Measurements from ENCODE around the gene KCNQ1. TPM values are rescaled to one million over a fixed set of nuclear protein-coding genes. Genes with fewer than 3 reads are reported as not detected.

Gene KCNQ1
- total and polyA plus RNA-seq, 2 donors (not counting 1 experiment from before 2014, with no cell fraction given): not detected

GRCh38 chr11:2450321-2451041 lies 5.7 kb downstream of the KCNQ1 start:
- Histone ChIP-seq H3K9ac (ENCODE audit: insufficient read depth, low read length) (no peak overlapping the region), H2AFZ (ENCODE audit: low read length) (no peak overlapping the region), H3K4me3 (replicated peaks in 1 of 4; ENCODE audit: control extremely low read depth in 1 of 4, insufficient read depth in 1 of 4, low read depth in 3 of 4, low read length in 4 of 4) (no peak overlapping the region), H3K27ac (ENCODE audit: insufficient read depth, low read length) (no peak overlapping the region), H3K79me2 (ENCODE audit: control insufficient read depth, insufficient read depth, low read length) (no peaks in the 10 kb centered on the region), H4K20me1 (ENCODE audit: control insufficient read depth, extremely low read depth, insufficient read depth, low read length) (no peaks in the 10 kb centered on the region), H3K4me1 (ENCODE audit: control insufficient read depth, extremely low read depth, insufficient read depth, low read length) (no peaks in the 10 kb centered on the region), H3K4me2 (ENCODE audit: extremely low read depth, insufficient read depth, low read length) (no peak overlapping the region), H3K36me3 (ENCODE audit: control insufficient read depth, insufficient read depth, low read length) (no peaks in the 10 kb centered on the region), H3K9me3 (ENCODE audit: control insufficient read depth, insufficient read depth, low read depth, low read length) (no peaks in the 10 kb centered on the region), H3K27me3 (ENCODE audit: control insufficient read depth, insufficient read depth, low read length) (no peaks in the 10 kb centered on the region)
- no peak for TF ChIP-seq EZH2 (IDR thresholded peaks at IDR 0.05; ENCODE audit: low read length, missing control alignments)
- TF ChIP-seq, protein P1, sequence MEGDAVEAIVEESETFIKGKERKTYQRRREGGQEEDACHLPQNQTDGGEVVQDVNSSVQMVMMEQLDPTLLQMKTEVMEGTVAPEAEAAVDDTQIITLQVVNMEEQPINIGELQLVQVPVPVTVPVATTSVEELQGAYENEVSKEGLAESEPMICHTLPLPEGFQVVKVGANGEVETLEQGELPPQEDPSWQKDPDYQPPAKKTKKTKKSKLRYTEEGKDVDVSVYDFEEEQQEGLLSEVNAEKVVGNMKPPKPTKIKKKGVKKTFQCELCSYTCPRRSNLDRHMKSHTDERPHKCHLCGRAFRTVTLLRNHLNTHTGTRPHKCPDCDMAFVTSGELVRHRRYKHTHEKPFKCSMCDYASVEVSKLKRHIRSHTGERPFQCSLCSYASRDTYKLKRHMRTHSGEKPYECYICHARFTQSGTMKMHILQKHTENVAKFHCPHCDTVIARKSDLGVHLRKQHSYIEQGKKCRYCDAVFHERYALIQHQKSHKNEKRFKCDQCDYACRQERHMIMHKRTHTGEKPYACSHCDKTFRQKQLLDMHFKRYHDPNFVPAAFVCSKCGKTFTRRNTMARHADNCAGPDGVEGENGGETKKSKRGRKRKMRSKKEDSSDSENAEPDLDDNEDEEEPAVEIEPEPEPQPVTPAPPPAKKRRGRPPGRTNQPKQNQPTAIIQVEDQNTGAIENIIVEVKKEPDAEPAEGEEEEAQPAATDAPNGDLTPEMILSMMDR (conservative IDR thresholded peaks at IDR 0.05 in 1 of 2, IDR thresholded peaks at IDR 0.05 in 1 of 2; ENCODE audit: low read depth in 1 of 2, low read length in 2 of 2): no peak
- no peak for DNase-seq (ENCODE audit: low read depth in 2 of 2)

DNA sequence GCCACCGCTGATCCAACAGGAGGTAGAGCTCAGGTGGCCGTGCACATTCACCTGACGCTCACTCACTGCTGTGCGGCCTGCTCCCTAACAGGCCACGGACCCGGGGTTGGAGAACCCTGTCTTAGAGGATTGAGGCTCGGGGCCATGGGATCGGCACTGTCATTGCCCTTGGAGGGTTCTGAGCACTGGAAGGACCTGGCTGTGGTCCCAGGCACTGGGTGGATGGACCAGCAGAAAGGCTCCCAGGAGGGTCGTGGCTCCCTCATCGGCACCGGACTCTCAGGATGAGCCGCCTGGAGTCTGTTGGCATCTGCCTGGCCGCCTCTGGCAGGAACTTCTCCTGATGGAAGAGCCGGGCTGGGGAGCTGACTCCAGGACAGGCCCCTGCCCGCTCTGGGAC lies 6.5 kb downstream of the KCNQ1 start:
- H3K4me1 ChIP-seq (ENCODE audit: control insufficient read depth, extremely low read depth, insufficient read depth, low read length): no peaks in the 10 kb centered on the region
- no peak overlapping the region for H3K4me3 ChIP-seq (replicated peaks in 1 of 4; ENCODE audit: control extremely low read depth in 1 of 4, insufficient read depth in 1 of 4, low read depth in 3 of 4, low read length in 4 of 4)
- TF ChIP-seq, protein P1 (conservative IDR thresholded peaks at IDR 0.05 in 1 of 2, IDR thresholded peaks at IDR 0.05 in 1 of 2; ENCODE audit: low read depth in 1 of 2, low read length in 2 of 2): no peak
- TF ChIP-seq EZH2 (IDR thresholded peaks at IDR 0.05; ENCODE audit: low read length, missing control alignments): no peak
- no peaks in the 10 kb centered on the region for H3K79me2 ChIP-seq (ENCODE audit: control insufficient read depth, insufficient read depth, low read length)
- H4K20me1 ChIP-seq (ENCODE audit: control insufficient read depth, extremely low read depth, insufficient read depth, low read length): no peaks in the 10 kb centered on the region
- H3K9me3 ChIP-seq (ENCODE audit: control insufficient read depth, insufficient read depth, low read depth, low read length): no peaks in the 10 kb centered on the region
- no peaks in the 10 kb centered on the region for H3K36me3 ChIP-seq (ENCODE audit: control insufficient read depth, insufficient read depth, low read length)
- H3K27ac ChIP-seq (ENCODE audit: insufficient read depth, low read length): no peak overlapping the region
- no peak for DNase-seq (ENCODE audit: low read depth in 2 of 2)
- H3K9ac ChIP-seq (ENCODE audit: insufficient read depth, low read length): no peak overlapping the region
- no peaks in the 10 kb centered on the region for H3K27me3 ChIP-seq (ENCODE audit: control insufficient read depth, insufficient read depth, low read length)
- H3K4me2 ChIP-seq (ENCODE audit: extremely low read depth, insufficient read depth, low read length): no peak overlapping the region
- no peak overlapping the region for H2AFZ ChIP-seq (ENCODE audit: low read length)

DNA sequence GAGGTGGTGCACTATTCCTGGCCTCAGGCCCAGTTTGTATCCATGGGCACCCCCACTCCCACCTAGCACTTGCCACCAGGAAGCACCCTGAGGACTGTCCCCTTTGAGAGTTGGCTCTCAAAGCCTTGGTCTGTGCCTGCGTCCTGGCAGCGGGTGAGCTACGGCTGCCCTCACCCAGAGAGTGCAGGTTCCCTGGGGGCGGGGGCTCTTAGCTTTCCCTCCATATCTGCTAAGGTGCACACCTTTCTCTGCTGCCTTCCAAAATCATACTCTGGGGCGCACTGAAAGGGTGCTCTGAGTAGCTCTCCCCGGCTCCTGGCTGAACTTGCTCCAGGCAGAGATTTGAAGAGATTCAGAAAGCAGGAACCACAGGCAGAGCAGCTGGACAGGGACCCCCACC lies 7.1 kb downstream of the KCNQ1 start:
- DNase-seq (ENCODE audit: low read depth in 2 of 2): no peak
- Histone ChIP-seq H3K27me3 (ENCODE audit: control insufficient read depth, insufficient read depth, low read length) (no peaks in the 10 kb centered on the region), H3K79me2 (ENCODE audit: control insufficient read depth, insufficient read depth, low read length) (no peaks in the 10 kb centered on the region), H3K4me1 (ENCODE audit: control insufficient read depth, extremely low read depth, insufficient read depth, low read length) (no peaks in the 10 kb centered on the region), H3K4me2 (ENCODE audit: extremely low read depth, insufficient read depth, low read length) (no peak overlapping the region), H3K4me3 (replicated peaks in 1 of 4; ENCODE audit: control extremely low read depth in 1 of 4, insufficient read depth in 1 of 4, low read depth in 3 of 4, low read length in 4 of 4) (no peak overlapping the region), H3K36me3 (ENCODE audit: control insufficient read depth, insufficient read depth, low read length) (no peaks in the 10 kb centered on the region), H4K20me1 (ENCODE audit: control insufficient read depth, extremely low read depth, insufficient read depth, low read length) (no peaks in the 10 kb centered on the region), H3K9ac (ENCODE audit: insufficient read depth, low read length) (no peak overlapping the region), H3K9me3 (ENCODE audit: control insufficient read depth, insufficient read depth, low read depth, low read length) (no peaks in the 10 kb centered on the region), H3K27ac (ENCODE audit: insufficient read depth, low read length) (no peak overlapping the region), H2AFZ (ENCODE audit: low read length) (no peak overlapping the region)
- TF ChIP-seq EZH2 (IDR thresholded peaks at IDR 0.05; ENCODE audit: low read length, missing control alignments): no peak
- TF ChIP-seq, protein P1 (conservative IDR thresholded peaks at IDR 0.05 in 1 of 2, IDR thresholded peaks at IDR 0.05 in 1 of 2; ENCODE audit: low read depth in 1 of 2, low read length in 2 of 2): no peak

Measured in fibroblast of lung (primary cell).